IPS DF 6.9 (cell line): ENCODE data around the gene TANC1.

Source experiments
- DNase-seq: peaks from one replicate; pipeline ENCODE4 v3.0.0-alpha.2; 2013; ENCODE audit warnings: low read depth, low spot score
- H3K27ac ChIP-seq: one replicate; pipeline ENCODE4 v1.5.1; 2013; ENCODE audit warnings: low read length, control low read depth
- H3K27me3 ChIP-seq: 2 replicates; pipeline ENCODE4 v1.6.1; 2013; ENCODE audit warnings: mild to moderate bottlenecking, low read length; ENCODE audit not compliant: control insufficient read depth, insufficient read depth
- H3K36me3 ChIP-seq: 2 replicates; pipeline ENCODE4 v1.6.1; 2013; ENCODE audit warnings: low read length; ENCODE audit not compliant: control insufficient read depth, insufficient read depth
- H3K4me1 ChIP-seq: 2 replicates; pipeline ENCODE4 v1.6.1; 2013; ENCODE audit warnings: low read length; ENCODE audit not compliant: control insufficient read depth, insufficient read depth
- H3K4me3 ChIP-seq: 2 replicates; pipeline ENCODE4 v1.5.1; 2013; ENCODE audit warnings: mild to moderate bottlenecking, low read length
- H3K9me3 ChIP-seq: 2 replicates; pipeline ENCODE4 v1.6.1; 2013; ENCODE audit warnings: low read length, inconsistent platforms; ENCODE audit not compliant: control insufficient read depth, insufficient read depth
- WGBS: extraction: QIAGEN DNeasy Blood & Tissue Kit; methylation state at CpG from one replicate; pipeline ENCODE4 v1.1.7; 2013; ENCODE audit warnings: mixed read lengths, missing lambda C conversion rate; ENCODE audit not compliant: insufficient read length, insufficient coverage; 5-methylcytosine and 5-hydroxymethylcytosine counted together

Gene TANC1

DNA sequence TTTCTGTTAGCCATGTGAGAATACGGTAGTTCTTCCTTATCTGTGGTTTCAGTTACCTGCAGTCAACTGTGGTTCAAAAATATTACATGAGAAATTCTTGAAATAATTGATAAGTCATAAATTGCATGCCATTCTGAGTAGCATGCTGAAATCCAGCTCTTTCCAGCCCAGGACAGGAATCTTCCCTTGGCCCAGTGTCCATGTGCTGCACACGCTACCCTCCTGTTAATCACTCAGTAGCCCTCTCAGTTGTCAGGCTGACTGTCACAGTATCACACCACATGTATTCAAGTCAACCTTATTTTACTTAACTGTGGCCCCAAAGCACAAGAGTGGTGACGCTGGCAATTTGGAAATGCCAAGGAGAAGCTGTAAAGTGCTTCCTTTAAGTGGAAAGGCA, 141.1 kb downstream of the TANC1 start:
- no peak for DNase-seq
- Histone ChIP-seq H3K9me3 (no peaks in the 10 kb centered on the region), H3K27me3 (no peaks in the 10 kb centered on the region), H3K36me3 (no peaks in the 10 kb centered on the region), H3K27ac (no peak overlapping the region), H3K4me1 (no peaks in the 10 kb centered on the region), H3K4me3 (no peak overlapping the region)
- no CpG with 5 or more reads among the region's 3 CpGs for WGBS

DNA sequence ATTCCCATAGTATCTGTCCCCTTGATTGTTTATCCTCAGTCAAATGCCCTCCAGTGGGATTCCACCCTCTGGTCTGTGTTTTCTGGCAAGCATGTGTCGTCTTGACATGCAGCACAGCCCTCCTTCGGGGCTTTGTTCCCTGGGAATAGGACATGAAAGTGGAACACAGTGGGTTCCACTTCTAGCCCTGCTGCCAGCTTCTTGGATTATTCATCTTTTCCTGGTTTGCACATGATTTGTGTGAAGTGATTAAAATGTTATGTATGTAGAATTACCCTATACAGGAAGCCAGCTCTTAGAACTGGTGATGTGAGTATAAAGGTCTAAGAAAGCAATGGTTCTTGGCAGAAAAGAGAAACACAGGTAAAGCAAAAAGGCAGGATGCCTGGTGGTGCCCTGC, 142.3 kb downstream of the TANC1 start:
- WGBS: no CpG with 5 or more reads among the region's 2 CpGs
- no peak overlapping the region for H3K27ac ChIP-seq

DNA sequence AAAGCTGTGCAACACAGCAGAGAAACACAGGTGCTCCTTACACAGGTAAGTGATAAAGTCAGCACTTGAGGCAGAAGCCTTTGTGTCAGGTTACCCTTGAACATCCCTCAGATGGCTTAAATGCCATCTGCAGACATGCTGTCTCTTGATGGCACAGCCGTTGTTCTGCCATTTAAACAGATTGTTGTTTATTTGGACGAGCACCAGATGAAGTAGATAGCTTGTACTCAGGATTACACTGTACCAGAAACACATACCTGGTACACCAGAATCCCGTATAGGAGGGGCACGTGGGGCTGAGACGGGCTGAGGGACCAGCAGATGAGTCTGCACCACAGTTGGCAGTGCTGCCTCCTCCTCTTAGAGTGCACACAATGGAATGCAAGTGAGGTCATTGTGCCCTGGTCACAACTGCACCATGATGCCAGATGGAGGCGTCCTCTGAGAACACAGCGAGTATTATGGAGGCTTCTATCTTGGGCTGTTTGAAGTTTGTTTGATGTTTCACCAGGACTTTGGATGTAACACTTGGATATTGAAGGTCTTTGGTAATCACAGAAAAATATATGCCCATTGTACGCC, 143.0 kb downstream of the TANC1 start:
- Histone ChIP-seq H3K27me3 (no peaks in the 10 kb centered on the region), H3K27ac (no peak overlapping the region), H3K9me3 (no peaks in the 10 kb centered on the region), H3K4me1 (no peaks in the 10 kb centered on the region), H3K4me3 (no peak overlapping the region), H3K36me3 (no peaks in the 10 kb centered on the region)
- no CpG with 5 or more reads among the region's 8 CpGs for WGBS
- DNase-seq: no peak

More for the DNA sequence above, 142.3 kb downstream of the TANC1 start:
- Histone ChIP-seq H3K4me3 (no peak overlapping the region), H3K27me3 (no peaks in the 10 kb centered on the region), H3K4me1 (no peaks in the 10 kb centered on the region), H3K36me3 (no peaks in the 10 kb centered on the region), H3K9me3 (no peaks in the 10 kb centered on the region)
- DNase-seq: no peak

DNA sequence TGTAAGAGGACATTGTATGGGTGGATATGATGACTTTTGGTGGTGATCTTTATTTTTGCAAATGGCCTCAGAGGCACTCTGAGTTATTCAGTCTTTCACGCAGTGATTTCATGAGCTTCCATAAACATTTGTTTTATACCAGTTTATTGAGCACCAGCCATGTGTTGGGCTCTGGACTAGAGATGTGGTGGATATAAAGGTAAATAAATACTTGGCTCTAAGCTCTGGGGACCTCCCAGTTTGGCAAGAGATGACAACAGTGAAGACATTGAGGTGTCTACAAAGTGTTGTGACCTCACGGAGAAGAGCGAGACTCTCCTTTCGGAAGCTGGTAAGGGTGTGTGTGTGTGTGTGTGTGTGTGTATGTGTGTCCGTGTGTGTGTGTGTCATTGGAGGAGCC, 146.4 kb downstream of the TANC1 start:
- DNase-seq: no peak
- no peaks in the 10 kb centered on the region for H3K9me3 ChIP-seq
- H3K27me3 ChIP-seq: no peaks in the 10 kb centered on the region
- WGBS: no CpG with 5 or more reads among the region's 5 CpGs
- H3K27ac ChIP-seq: no peak overlapping the region
- H3K36me3 ChIP-seq: no peaks in the 10 kb centered on the region
- H3K4me1 ChIP-seq: no peaks in the 10 kb centered on the region
- no peak overlapping the region for H3K4me3 ChIP-seq

DNA sequence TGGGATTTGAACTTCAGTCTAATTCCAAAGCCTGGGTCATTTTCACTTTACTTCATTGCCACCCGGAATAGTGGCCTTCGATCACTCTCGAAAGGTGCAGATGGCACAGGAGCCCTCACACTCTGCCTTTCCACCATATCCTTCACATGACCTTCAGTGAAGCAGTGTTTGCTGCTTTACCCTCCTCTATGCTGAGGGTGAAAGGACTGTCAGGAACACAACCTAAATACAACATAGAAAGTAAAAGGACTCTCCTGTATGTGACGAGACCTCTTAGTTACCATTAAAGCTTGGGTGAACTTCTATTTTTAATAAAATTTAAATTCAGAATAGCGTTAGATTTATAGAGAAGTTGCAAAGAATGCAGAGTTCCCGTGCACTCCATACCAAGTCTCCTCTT, 148.5 kb downstream of the TANC1 start:
- Histone ChIP-seq H3K4me3 (no peak overlapping the region), H3K27ac (no peak overlapping the region), H3K9me3 (no peaks in the 10 kb centered on the region), H3K4me1 (no peaks in the 10 kb centered on the region), H3K36me3 (no peaks in the 10 kb centered on the region), H3K27me3 (no peaks in the 10 kb centered on the region)
- no peak for DNase-seq
- no CpG with 5 or more reads among the region's 6 CpGs for WGBS

DNA sequence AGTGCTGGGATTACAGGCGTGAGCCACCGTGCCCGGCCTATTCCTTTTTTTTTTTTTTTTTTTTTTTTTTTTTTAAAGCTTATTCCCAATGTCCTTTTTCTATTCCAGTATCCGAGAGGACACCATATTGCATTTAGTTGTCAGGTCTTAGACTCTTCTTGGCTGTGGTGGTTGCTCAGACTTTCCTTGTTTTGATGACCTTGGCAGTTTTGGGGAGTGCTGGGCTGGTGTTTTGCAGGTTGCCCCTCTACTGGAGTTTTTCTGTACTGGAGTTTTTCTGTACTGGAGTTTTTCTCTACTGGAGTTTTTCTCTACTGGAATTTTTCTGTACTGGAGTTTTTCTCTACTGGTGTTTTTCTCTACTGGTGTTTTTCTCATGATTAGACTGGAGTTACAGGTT, 149.2 kb downstream of the TANC1 start:
- H3K4me3 ChIP-seq: no peak overlapping the region
- no CpG with 5 or more reads among the region's 4 CpGs for WGBS
- no peaks in the 10 kb centered on the region for H3K36me3 ChIP-seq
- no peak for DNase-seq
- H3K27ac ChIP-seq: no peak overlapping the region
- H3K9me3 ChIP-seq: no peaks in the 10 kb centered on the region
- H3K4me1 ChIP-seq: no peaks in the 10 kb centered on the region
- no peaks in the 10 kb centered on the region for H3K27me3 ChIP-seq

DNA sequence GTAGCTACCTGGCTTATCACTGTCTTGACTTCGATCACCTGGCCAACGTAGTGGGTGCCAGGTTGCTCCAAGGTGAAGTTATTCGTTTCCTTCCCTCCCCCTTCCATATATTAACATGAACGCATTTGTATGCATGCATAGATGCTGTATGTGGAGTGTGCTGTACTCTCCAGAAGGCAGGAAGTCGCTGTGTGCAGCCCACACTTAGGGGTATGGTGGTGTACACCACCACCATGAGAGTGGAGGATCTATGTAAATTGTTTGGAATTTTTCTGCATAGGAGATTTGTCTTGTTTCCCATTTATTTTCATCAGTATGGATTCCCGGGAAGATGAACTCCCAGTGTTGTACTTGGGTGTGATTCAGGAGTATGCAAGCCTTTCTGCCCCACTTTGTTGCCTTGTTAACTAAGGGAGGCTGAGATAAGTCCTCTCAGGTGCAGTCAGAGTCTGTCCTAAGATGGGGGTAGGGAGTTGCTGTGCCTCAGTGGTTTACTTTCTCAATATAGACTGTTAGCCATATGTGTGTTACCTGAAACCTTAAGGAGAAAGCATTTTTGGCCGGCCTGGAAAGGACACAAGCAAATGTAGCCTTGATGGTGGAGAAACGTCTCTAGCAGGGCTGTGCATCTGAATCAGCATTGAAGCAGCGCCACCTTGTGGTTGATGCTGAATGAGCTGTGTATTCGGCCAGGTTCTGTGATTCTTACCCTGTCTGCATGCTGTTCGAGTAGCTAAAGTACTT, 149.8 kb downstream of the TANC1 start:
- WGBS: no CpG with 5 or more reads among the region's 11 CpGs
- Histone ChIP-seq H3K4me1 (no peaks in the 10 kb centered on the region), H3K9me3 (no peaks in the 10 kb centered on the region), H3K36me3 (no peaks in the 10 kb centered on the region), H3K27ac (no peak overlapping the region), H3K4me3 (no peak overlapping the region), H3K27me3 (no peaks in the 10 kb centered on the region)
- DNase-seq: peak; percentile 84

DNA sequence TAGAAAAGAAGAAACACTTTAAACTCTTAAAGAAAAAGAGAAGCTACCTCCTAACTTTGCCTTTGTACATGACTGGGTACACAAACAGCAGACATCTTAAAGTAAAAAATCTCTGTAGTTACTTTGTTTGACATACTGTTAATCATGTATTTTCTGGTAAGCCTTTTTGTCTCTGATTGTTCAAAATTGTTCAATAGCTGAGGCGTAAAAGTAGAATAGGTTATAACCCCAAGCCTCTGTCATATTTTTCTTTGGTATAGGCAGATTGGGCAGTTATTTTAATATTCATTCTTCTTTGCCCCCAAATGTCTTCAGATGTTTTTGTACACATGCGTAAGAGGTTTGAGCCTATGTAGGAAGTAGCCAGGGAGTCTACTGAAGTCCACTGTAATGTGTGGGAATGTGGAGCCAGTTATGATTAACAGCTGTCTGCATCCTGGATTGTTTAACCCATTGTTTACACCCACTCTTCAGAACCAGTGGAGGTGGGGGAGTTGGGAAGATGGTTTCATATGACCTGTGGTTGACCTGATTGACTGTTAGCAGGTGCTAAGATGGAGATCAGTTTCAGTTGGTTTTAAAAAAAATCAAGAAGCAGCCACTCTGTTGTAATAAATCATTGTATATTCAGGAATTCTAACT, 150.5 kb downstream of the TANC1 start:
- no peaks in the 10 kb centered on the region for H3K4me1 ChIP-seq
- no CpG with 5 or more reads among the region's 2 CpGs for WGBS
- H3K4me3 ChIP-seq: no peak overlapping the region
- H3K9me3 ChIP-seq: no peaks in the 10 kb centered on the region
- DNase-seq: no peak
- no peaks in the 10 kb centered on the region for H3K36me3 ChIP-seq
- no peak overlapping the region for H3K27ac ChIP-seq
- no peaks in the 10 kb centered on the region for H3K27me3 ChIP-seq

DNA sequence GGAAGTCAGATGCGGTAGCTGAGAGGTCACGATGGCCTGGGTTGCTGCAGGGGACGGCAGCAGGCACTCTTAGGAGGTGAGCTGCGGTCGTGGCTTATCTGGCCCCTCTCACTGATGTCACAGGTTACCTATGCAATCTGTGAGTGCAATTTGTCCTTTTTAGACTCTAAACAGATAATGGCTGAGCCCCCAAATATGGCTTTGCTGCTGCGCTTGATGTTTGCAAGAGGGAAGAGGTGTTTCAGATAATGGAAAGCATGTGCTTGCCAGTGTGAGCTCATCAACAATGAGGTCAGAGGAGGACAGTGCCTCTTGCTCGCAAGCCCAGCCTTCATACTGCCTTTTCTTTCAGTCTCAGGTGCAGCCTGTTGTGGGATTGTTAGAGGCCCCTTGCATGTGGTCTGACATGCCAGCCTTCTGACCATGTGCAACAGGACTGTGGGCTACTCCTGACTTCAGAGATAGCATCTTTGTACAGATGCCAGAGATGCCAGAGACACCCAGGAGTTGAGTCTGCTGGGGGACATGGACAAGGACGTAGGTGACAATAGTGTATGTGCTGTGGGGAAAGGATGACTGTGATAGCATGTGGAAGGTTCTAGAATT, 151.3 kb downstream of the TANC1 start:
- Histone ChIP-seq H3K4me3 (no peak overlapping the region), H3K27me3 (no peaks in the 10 kb centered on the region), H3K36me3 (no peaks in the 10 kb centered on the region), H3K9me3 (no peaks in the 10 kb centered on the region), H3K27ac (no peak overlapping the region), H3K4me1 (no peaks in the 10 kb centered on the region)
- DNase-seq: no peak
- no CpG with 5 or more reads among the region's 8 CpGs for WGBS

DNA sequence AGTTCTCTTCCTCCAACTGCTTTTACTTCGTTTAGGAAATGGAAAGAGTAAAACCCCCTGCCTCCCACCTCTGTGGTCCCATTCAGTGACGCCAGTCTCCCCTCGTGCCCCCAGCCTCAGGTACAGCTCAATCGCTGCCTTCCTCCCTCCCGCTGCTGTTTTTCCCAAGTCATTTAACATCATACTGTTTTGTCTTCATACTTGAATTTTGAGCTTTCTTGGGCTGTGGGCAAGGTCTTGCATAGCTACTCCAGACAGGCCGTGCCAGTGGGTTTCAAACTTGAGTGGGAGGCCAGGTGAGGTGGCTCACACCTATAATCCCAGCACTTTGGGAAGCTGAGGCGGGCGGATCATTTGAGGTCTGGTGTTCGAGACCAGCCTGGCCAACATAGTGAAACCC, 155.3 kb downstream of the TANC1 start:
- Histone ChIP-seq H3K27ac (no peak overlapping the region), H3K9me3 (no peaks in the 10 kb centered on the region), H3K36me3 (no peaks in the 10 kb centered on the region), H3K4me1 (no peaks in the 10 kb centered on the region), H3K4me3 (no peak overlapping the region), H3K27me3 (no peaks in the 10 kb centered on the region)
- DNase-seq: no peak
- WGBS: no CpG with 5 or more reads among the region's 9 CpGs
